Spleen (tissue), 11 donors: ENCODE results near the gene ADGRL3. TPM values are rescaled to one million over a fixed set of nuclear protein-coding genes. Genes with fewer than 3 reads are reported as not detected.

Experiments used
- DNase-seq: peaks from one replicate; pipeline ENCODE4 v3.0.0-alpha.2; 2020
- H3K27ac ChIP-seq, 8 donors: fragments of 200-600 bp; sonication (generic) in 7 of 8; 1 replicate in 4 of 8; 2 replicates in 4 of 8; pipeline versions ENCODE4 v1.5.0 to v1.8.0; 2016 to 2021; ENCODE audit warnings: inconsistent platforms in 4 of 8, mild to moderate bottlenecking in 4 of 8, moderate library complexity in 1 of 8
- H3K27me3 ChIP-seq, 7 donors: fragments of 200-600 bp; sonication (generic) in 6 of 7; replicated peaks in 1 of 7; 1 replicate in 4 of 7; 2 replicates in 3 of 7; pipeline versions ENCODE4 v1.5.0 to v1.8.0; 2016 to 2021; ENCODE audit warnings: inconsistent platforms in 3 of 7, mild to moderate bottlenecking in 1 of 7
- H3K36me3 ChIP-seq, 6 donors: fragments of 200-600 bp; sonication (generic) in 5 of 6; 1 replicate in 4 of 6; 2 replicates in 2 of 6; pipeline versions ENCODE4 v1.5.0 to v1.8.0; 2016 to 2021; ENCODE audit warnings: inconsistent platforms in 2 of 6
- H3K4me1 ChIP-seq, 6 donors: fragments of 200-600 bp; sonication (generic) in 5 of 6; 1 replicate in 3 of 6; 2 replicates in 3 of 6; pipeline versions ENCODE4 v1.5.0 to v1.8.0; 2016 to 2021; ENCODE audit warnings: inconsistent platforms in 3 of 6
- H3K4me3 ChIP-seq, 8 donors: fragments of 200-600 bp; sonication (generic) in 7 of 8; 1 replicate in 4 of 8; 2 replicates in 4 of 8; pipeline versions ENCODE4 v1.5.0 to v1.8.0; 2016 to 2021; ENCODE audit warnings: inconsistent platforms in 4 of 8, mild to moderate bottlenecking in 4 of 8, moderate library complexity in 2 of 8
- H3K9me3 ChIP-seq, 8 donors: fragments of 200-600 bp; sonication (generic) in 7 of 8; 1 replicate in 4 of 8; 2 replicates in 4 of 8; pipeline versions ENCODE4 v1.5.0 to v1.8.0; 2016 to 2021; ENCODE audit warnings: inconsistent platforms in 4 of 8
- POLR2A ChIP-seq, 3 donors: fragments of 450-650 bp; IDR thresholded peaks; one replicate each; pipeline ENCODE4 v1.5.1; 2017; ENCODE audit warnings: antibody characterized with exemption in 3 of 3, mild to moderate bottlenecking in 1 of 3
- POLR2AphosphoS5 ChIP-seq, 3 donors: sonication (generic); formaldehyde crosslinking; IDR thresholded peaks; one replicate each; pipeline ENCODE4 v1.5.1; 2017; ENCODE audit warnings: antibody characterized with exemption in 3 of 3
- WGBS, 5 donors: extraction: QIAGEN DNeasy Blood & Tissue Kit in 3 of 5; methylation state at CpG; one replicate each; pipeline versions ENCODE4 v1.1.5 to v1.1.7; 2013 to 2018; 5-methylcytosine and 5-hydroxymethylcytosine counted together
- intact Hi-C: fragments of 100-400 bp; cut with DNase I; formaldehyde crosslinking; loops from one replicate; pipeline ENCODE4 v1.15.0; 2023; ENCODE audit warnings: low total_unique reads
- polyA plus RNA-seq, 3 donors: library from polyadenylated mRNA; stranded (reverse); fragments of 200-250 nt; gene quantifications; one replicate each; pipeline ENCODE4 v1.2.1, GENCODE V29; 2013
- total RNA-seq, 7 donors: library from RNA; depleted of rRNA in 3 of 7; stranded (reverse); fragments of >200 nt in 3 of 7; fragmentation: NEBNext Ultra II Directional in 4 of 7; extraction: Animal tissue kit (Norgen Biotek cat#: 25700) in 4 of 7; gene quantifications; one replicate each; pipeline versions ENCODE4 v1.1.0 to v1.2.1, GENCODE V29; 2016 to 2021
- TF ChIP-seq, protein P1 (sequence below), 11 experiments: fragments of 200-600 bp in 7 of 11; fragments of 450-650 bp in 4 of 11; sonication (generic) in 4 of 11; IDR thresholded peaks in 8 of 11; conservative IDR thresholded peaks in 3 of 11; 1 replicate in 7 of 11; 2 replicates in 4 of 11; pipeline versions ENCODE4 v1.4.0 to v1.8.0; 2016 to 2021; ENCODE audit warnings: antibody characterized with exemption in 11 of 11, inconsistent platforms in 4 of 11, mild to moderate bottlenecking in 1 of 11
- donor health status: healthy with polysubstance abuse.
- donor health status: DM: no; HTN: no; CAD: no; lungs with moderate emphysema.
- donor health status: DM: no; HTN: no; CAD: no.
- donor health status: Bipolar disorder and iron deficiency.
- donor health status: healthy.
- donor health status: DM: no; HTN: no; CAD: no.
- donor health status: DM: yes; HTN: yes; CAD: no.

Gene ADGRL3
- total and polyA plus RNA-seq, 10 donors, result 0.09 to 0.92 (median 0.46) TPM; not detected in 1

DNA sequence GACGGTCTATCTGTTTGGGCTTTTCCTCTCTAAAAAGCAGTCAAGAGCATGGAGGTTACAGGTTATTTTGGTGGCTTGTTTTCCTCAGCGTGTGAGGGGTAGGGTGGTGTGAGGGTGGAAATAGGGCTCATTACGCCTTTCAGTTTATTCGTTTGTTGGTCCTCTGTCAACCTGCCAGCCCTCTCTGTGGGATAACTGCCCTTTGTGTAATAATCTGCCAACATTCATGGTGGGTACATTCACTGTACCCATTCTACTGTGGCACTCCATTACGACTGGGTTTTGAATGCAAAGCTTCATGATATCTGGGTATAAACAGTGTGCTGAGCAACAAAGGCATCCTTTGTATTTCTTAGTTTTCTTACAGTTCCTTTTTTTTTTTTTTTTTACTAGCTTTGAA, 136.4 kb downstream of the ADGRL3 start:
- no peak for DNase-seq
- TF ChIP-seq, protein P1, sequence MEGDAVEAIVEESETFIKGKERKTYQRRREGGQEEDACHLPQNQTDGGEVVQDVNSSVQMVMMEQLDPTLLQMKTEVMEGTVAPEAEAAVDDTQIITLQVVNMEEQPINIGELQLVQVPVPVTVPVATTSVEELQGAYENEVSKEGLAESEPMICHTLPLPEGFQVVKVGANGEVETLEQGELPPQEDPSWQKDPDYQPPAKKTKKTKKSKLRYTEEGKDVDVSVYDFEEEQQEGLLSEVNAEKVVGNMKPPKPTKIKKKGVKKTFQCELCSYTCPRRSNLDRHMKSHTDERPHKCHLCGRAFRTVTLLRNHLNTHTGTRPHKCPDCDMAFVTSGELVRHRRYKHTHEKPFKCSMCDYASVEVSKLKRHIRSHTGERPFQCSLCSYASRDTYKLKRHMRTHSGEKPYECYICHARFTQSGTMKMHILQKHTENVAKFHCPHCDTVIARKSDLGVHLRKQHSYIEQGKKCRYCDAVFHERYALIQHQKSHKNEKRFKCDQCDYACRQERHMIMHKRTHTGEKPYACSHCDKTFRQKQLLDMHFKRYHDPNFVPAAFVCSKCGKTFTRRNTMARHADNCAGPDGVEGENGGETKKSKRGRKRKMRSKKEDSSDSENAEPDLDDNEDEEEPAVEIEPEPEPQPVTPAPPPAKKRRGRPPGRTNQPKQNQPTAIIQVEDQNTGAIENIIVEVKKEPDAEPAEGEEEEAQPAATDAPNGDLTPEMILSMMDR (IDR thresholded peaks at IDR 0.05 in 8 of 11, conservative IDR thresholded peaks at IDR 0.05 in 3 of 11), result no peak
- TF ChIP-seq POLR2AphosphoS5 (IDR thresholded peaks at IDR 0.05) (no peak), POLR2A (IDR thresholded peaks at IDR 0.05) (no peak)
- Histone ChIP-seq H3K4me1 (no peaks in the 10 kb centered on the region), H3K27me3 (no peaks in the 10 kb centered on the region), H3K36me3 (no peaks in the 10 kb centered on the region), H3K4me3 (no peak overlapping the region), H3K27ac (no peak overlapping the region), H3K9me3 (peaks cover 0 to 3% (median 0%) of the 10 kb centered on the region in 8 donors)
- intact Hi-C loops, result no loop called here
- WGBS, 5 donors, result 69 to 87% (median 78%) methylated on average over 5 of the region's 5 CpGs

DNA sequence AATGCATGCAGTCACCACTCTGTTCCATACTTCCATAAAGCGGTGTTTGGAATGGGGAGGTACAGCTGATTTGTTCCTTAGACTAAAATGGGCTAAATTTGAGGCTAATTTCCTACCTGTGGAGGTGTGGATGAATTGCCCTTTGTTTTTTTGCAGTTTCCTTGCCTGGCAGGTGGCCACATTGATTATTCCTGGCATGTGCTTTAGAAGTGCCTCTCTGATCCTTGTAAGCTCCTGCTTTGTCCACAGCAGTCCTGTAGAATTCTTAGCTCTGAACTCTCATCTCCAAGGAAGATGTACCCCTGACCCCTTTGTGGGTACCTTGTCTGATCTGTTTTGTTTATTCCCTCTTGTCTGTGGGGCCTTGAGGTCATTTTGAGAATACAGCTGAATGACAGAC, 136.8 kb downstream of the ADGRL3 start:
- H3K4me1 ChIP-seq, result no peaks in the 10 kb centered on the region
- intact Hi-C loops, result no loop called here
- no peak overlapping the region for H3K4me3 ChIP-seq
- no peaks in the 10 kb centered on the region for H3K36me3 ChIP-seq
- no peaks in the 10 kb centered on the region for H3K27me3 ChIP-seq
- no peak for DNase-seq
- H3K27ac ChIP-seq, result no peak overlapping the region
- 84 to 100% (median 87%) methylated on average over 1 of the region's 1 CpG for WGBS, 5 donors
- TF ChIP-seq, protein P1 (IDR thresholded peaks at IDR 0.05 in 8 of 11, conservative IDR thresholded peaks at IDR 0.05 in 3 of 11), result no peak
- TF ChIP-seq POLR2A (IDR thresholded peaks at IDR 0.05) (no peak), POLR2AphosphoS5 (IDR thresholded peaks at IDR 0.05) (no peak)
- H3K9me3 ChIP-seq, result peaks cover 0 to 3% (median 0%) of the 10 kb centered on the region in 8 donors

DNA sequence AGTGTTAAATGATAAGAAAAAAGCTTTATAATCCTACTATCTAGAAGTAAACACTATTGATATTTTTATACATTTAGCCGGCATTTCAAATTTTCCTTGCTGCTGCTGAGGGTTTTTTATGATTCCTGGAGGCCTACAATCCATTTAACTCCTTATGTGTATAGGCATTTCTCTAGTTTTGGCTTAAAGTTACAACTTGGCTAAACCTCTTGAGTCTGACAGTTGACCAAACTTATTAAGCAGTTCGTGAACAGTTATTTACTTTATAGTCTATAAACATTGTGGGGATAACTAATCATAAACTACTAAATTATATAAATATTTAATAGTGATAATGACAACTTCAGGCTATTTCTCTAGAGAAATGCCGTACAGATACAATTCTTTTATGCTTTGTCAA, 141.9 kb downstream of the ADGRL3 start:
- H3K9me3 ChIP-seq, result no peaks in the 10 kb centered on the region
- no peaks in the 10 kb centered on the region for H3K27me3 ChIP-seq
- no peak for DNase-seq
- 69 to 88% (median 73%) methylated on average over 3 of the region's 3 CpGs for WGBS, 5 donors
- H3K27ac ChIP-seq, result no peak overlapping the region
- no peaks in the 10 kb centered on the region for H3K36me3 ChIP-seq
- no peaks in the 10 kb centered on the region for H3K4me1 ChIP-seq
- intact Hi-C loops, result no loop called here
- H3K4me3 ChIP-seq, result no peak overlapping the region
- TF ChIP-seq POLR2AphosphoS5 (IDR thresholded peaks at IDR 0.05) (no peak), POLR2A (IDR thresholded peaks at IDR 0.05) (no peak)
- TF ChIP-seq, protein P1 (IDR thresholded peaks at IDR 0.05 in 8 of 11, conservative IDR thresholded peaks at IDR 0.05 in 3 of 11), result no peak

DNA sequence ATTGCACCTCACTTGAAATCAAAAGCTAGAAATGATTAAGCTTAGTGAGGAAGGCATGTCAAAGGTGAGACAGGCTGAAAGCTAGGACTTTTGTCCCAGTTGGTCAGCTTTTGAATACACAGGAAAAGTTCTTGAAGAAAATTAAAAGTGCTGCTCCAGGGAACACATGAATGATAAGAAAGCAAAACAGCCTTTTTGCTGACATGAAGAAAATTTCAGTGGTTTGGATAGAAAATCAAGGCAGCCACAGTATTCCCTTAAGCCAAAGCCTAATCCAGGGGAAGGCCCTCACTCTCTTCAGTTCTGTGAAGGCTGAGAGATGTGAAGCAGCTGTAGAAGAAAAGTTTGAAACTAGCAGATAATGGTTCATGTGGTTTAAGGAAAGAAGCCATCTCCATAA, 150.8 kb downstream of the ADGRL3 start:
- Histone ChIP-seq H3K4me1 (no peaks in the 10 kb centered on the region), H3K4me3 (no peak overlapping the region), H3K27me3 (no peaks in the 10 kb centered on the region), H3K36me3 (no peaks in the 10 kb centered on the region), H3K9me3 (peaks cover 0 to 10% (median 0%) of the 10 kb centered on the region in 8 donors), H3K27ac (no peak overlapping the region)
- no peak for DNase-seq
- intact Hi-C loops, result no loop called here
- TF ChIP-seq POLR2A (IDR thresholded peaks at IDR 0.05) (no peak), POLR2AphosphoS5 (IDR thresholded peaks at IDR 0.05) (no peak)
- TF ChIP-seq, protein P1 (IDR thresholded peaks at IDR 0.05 in 8 of 11, conservative IDR thresholded peaks at IDR 0.05 in 3 of 11), result no peak
